Left ventricle myocardium inferior (tissue), 1 donor: ENCODE data around the gene TFPI2. TPM values are rescaled to one million over a fixed set of nuclear protein-coding genes. Genes with fewer than 3 reads are reported as not detected.
"Not testable (repeated sequence)": the region's sequence is repeated elsewhere in the genome, so short reads cannot be mapped to it uniquely, and the experiment has no call there.

ENCODE experiments used
- DNase-seq: peaks from one replicate; pipeline ENCODE4 v3.0.0-alpha.2; 2020
- H3K27ac ChIP-seq: fragments of 200-600 bp; replicated peaks from 2 replicates; pipeline ENCODE4 v1.8.0; 2021
- H3K27me3 ChIP-seq: fragments of 200-600 bp; 2 replicates; pipeline ENCODE4 v1.8.0; 2021; ENCODE audit warnings: low read depth
- H3K36me3 ChIP-seq: fragments of 200-600 bp; 2 replicates; pipeline ENCODE4 v1.8.0; 2021
- H3K4me1 ChIP-seq: fragments of 200-600 bp; 2 replicates; pipeline ENCODE4 v1.8.0; 2021
- H3K4me3 ChIP-seq: fragments of 200-600 bp; 2 replicates; pipeline ENCODE4 v1.8.0; 2021; ENCODE audit warnings: mild to moderate bottlenecking, moderate library complexity
- H3K9me3 ChIP-seq: fragments of 200-600 bp; replicated peaks from 2 replicates; pipeline ENCODE4 v1.8.0; 2021
- intact Hi-C: fragments of 100-400 bp; cut with micrococcal nuclease; formaldehyde crosslinking; loops from one replicate; pipeline ENCODE4 v1.11.0; 2022
- total RNA-seq: library from RNA; stranded (reverse); fragmentation: NEBNext Ultra II Directional; extraction: Animal tissue kit (Norgen Biotek cat#: 25700); gene quantifications from one replicate; pipeline ENCODE4 v1.2.1, GENCODE V29; 2021
- TF ChIP-seq, protein P1 (sequence below): fragments of 200-600 bp; IDR thresholded peaks from 2 replicates; pipeline ENCODE4 v1.8.0; 2021; ENCODE audit warnings: antibody characterized with exemption, mild to moderate bottlenecking, borderline replicate concordance
- donor health status: DM: no; HTN: yes; CAD: no; lungs with severe emphysema.

TFPI2 gene
- total RNA-seq, 1 donor from 2014 or later: 1.5 TPM

DNA sequence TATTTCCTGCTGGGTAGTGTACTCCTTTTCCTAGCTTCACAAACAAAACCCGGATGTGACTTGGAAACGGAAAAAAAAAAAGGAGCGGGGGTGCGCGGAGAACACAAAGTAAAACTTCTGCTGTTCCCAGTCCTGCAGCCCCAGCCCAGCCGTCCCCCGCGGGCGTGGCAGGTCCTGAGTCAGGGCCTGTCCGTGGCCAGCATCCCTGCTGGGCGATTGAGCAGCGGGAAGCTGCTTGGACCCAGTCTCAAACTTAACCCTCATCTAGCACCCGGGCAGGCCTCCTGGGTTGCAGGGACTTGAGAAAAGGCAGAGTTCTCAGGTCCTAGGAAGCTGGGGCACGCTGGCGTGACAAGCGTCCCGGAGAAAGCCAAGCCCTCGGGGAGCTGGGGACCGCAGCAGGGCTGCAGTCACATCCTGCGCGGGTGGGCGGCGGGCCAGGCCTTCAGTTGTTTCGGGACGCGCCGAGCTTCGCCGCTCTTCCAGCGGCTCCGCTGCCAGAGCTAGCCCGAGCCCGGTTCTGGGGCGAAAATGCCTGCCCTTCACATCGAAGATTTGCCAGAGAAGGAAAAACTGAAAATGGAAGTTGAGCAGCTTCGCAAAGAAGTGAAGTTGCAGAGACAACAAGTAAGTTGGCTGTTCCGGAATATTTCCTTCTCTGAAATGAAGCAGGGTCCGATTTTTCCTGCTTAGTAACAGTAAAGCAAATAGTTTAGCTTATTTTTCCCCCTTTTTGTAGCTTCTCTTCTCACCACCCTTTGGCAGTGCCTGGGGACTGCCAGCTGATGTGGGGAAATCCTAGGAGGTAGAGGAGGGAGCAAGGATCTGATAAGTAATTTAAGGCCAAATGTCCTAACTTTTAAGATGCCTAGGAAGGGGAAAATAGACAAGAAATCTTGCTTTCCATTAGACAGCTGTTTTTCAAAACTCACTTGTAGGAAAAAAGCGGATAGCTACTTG lies 31.3 kb upstream of the TFPI2 start, which contains the start of gene GNG11:
GNG11 (plus strand) TSS at position 129 of the 960 bp plus-strand sequence; CDS start at position 532, 403 bp downstream.
- Histone ChIP-seq H3K36me3 (peaks cover 9% of the 10 kb centered on the region), H3K27ac (peak within 1 kb of the TSS; percentile 94), H3K4me1 (peaks cover 50% of the 10 kb centered on the region), H3K4me3 (peak within 1 kb of the TSS; percentile 71), H3K27me3 (no peaks in the 10 kb centered on the region), H3K9me3 (no peaks in the 10 kb centered on the region)
- DNase-seq: peak; percentile 90
- intact Hi-C loops: no loop called here
- TF ChIP-seq, protein P1, sequence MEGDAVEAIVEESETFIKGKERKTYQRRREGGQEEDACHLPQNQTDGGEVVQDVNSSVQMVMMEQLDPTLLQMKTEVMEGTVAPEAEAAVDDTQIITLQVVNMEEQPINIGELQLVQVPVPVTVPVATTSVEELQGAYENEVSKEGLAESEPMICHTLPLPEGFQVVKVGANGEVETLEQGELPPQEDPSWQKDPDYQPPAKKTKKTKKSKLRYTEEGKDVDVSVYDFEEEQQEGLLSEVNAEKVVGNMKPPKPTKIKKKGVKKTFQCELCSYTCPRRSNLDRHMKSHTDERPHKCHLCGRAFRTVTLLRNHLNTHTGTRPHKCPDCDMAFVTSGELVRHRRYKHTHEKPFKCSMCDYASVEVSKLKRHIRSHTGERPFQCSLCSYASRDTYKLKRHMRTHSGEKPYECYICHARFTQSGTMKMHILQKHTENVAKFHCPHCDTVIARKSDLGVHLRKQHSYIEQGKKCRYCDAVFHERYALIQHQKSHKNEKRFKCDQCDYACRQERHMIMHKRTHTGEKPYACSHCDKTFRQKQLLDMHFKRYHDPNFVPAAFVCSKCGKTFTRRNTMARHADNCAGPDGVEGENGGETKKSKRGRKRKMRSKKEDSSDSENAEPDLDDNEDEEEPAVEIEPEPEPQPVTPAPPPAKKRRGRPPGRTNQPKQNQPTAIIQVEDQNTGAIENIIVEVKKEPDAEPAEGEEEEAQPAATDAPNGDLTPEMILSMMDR: no peak

DNA sequence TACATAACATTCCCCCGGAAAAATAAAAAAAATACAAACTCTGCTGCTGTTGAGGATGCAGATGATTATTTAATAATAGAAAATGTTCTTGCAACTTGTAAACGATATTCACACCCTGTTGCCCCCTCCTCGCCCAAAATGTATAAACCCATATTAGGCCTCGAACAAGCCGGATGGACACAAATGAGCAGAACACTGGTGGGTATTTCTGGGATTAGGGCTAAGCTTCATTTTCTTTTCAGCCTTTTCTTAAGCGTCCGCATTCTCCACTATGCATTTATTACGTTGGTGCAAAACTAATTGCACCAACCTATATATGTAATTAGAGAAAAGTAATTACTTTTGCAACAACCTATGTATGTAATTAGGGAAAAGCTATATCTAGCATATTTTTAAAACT lies 30.6 kb upstream of the TFPI2 start:
- intact Hi-C loops: no loop called here
- Histone ChIP-seq H3K36me3 (peaks cover 2% of the 10 kb centered on the region), H3K27me3 (no peaks in the 10 kb centered on the region), H3K9me3 (no peaks in the 10 kb centered on the region), H3K4me1 (peaks cover 43% of the 10 kb centered on the region), H3K4me3 (peak overlapping the region; percentile 71), H3K27ac (peak overlapping the region; percentile 94)
- TF ChIP-seq, protein P1: no peak
- no peak for DNase-seq

DNA sequence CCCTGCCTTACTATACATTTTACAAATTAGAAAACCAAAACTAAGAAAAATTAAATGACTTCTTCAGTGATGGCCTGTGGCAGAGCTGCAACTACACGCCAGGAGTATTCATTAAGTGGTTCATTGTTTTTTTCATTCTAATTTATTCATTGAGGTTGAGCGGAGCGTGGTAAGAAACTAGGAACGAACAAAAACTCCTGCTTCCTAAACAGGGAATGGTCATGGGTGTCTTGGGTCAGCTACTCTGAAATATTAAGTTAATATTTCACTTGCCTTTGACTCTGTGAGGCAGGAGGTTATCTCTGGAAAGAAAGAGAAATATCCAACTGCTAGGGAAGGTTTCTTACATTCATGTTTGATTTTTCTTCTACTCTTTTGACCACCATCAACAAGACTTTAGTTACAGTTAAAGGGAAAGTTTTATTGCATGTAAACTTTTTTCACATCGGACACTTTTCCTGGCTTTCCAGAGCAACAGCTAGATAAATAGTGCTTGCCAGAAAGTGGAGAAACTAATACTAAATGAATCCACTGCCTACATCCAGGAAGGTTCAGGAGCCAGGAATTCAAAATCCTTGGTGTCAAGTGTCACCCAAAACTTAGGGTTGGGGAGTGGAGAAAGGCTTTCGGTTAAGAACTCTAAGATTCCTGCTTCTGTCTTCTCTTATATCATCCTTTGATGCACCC lies 30.1 kb upstream of the TFPI2 start:
- Histone ChIP-seq H3K27me3 (no peaks in the 10 kb centered on the region), H3K27ac (peak overlapping the region; percentile 94), H3K36me3 (no peaks in the 10 kb centered on the region), H3K4me1 (peaks cover 37% of the 10 kb centered on the region), H3K4me3 (peak overlapping the region; percentile 71), H3K9me3 (no peaks in the 10 kb centered on the region)
- DNase-seq: no peak
- intact Hi-C loops: no loop called here
- TF ChIP-seq, protein P1: no peak

DNA sequence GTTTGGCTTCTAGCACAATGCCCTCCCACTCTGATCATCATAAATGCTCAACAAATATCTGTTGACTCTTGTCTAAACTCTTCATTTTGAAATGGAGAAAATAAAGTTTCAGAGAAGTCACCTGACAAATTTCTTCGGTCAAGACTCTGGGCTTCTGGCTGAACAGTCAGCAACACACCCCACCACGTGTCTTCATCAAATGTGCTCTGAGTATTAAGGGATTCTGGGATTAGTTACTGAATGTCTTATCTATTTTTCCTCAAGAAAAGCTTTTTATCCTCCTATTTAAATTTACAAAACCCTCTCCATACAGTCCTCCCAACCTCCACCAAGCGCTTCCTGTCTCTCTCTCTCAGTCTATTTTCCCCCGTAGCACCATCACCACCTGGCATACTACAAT lies 25.8 kb upstream of the TFPI2 start:
- H3K4me1 ChIP-seq: peaks cover 34% of the 10 kb centered on the region
- H3K27me3 ChIP-seq, H3K27ac ChIP-seq, intact Hi-C loops, H3K9me3 ChIP-seq, H3K4me3 ChIP-seq, DNase-seq, H3K36me3 ChIP-seq: not testable (repeated sequence)

DNA sequence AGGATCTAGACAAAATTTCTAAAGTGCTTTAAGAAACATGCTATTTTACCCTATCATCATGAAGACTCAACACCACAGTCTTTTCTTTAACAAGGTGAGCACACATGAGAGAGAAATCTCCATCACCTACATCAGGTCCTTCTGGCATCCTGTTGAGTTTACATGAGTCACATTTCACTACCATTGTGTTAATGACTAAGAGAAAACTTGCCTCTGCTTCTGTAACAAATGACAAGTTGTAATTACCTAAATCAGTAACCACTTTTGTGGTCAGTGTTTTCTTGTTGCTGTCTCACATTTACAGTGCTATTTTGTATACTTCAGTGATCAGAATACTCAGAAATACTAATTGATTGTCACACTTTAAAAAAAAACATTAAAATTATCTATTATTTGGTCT lies 25.3 kb upstream of the TFPI2 start:
- H3K27me3 ChIP-seq, DNase-seq, H3K9me3 ChIP-seq, intact Hi-C loops, H3K36me3 ChIP-seq, H3K4me3 ChIP-seq: not testable (repeated sequence)
- Histone ChIP-seq H3K27ac (peak overlapping the region; percentile 22), H3K4me1 (peaks cover 34% of the 10 kb centered on the region)

DNA sequence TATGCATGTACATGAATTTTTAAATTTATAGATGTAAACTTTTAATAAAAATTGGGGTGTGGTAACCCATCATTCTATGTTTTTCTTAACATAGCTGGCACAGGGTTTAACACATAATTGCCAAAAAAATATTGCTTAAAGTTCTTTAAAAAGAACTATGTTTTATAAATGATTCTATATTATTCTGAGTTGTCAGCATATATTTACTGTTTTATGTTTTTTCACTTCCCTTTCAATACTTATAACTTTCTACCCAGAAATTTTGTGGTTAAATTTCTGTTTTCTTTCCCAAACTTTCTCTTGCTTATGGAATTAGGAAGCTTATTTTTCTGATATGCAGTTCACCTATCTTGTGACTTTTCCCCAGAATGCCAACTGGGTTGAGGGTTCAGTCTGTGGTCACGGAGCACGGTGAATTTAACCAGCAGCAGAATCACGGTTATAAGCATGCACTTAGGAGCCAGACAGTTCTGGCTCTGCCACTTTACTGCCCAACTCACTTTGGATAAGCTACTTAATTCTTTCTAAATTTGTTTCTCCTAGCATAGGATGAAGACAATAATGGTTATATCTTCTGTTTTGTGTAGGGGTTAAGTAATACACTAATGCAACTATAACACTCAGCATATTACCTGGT lies 24.8 kb upstream of the TFPI2 start:
- Histone ChIP-seq H3K4me3 (peak overlapping the region; percentile 18), H3K4me1 (peaks cover 34% of the 10 kb centered on the region), H3K27ac (peak overlapping the region; percentile 71)
- DNase-seq, H3K27me3 ChIP-seq, H3K9me3 ChIP-seq, H3K36me3 ChIP-seq, intact Hi-C loops: not testable (repeated sequence)
